Loucy (cell line): ENCODE results near the gene ROBO2.

Experiments
- EZH2phosphoT487 ChIP-seq: fragments of 200-600 bp; IDR thresholded peaks from 2 replicates; pipeline ENCODE4 v1.6.1; 2018; ENCODE audit warnings: antibody characterized with exemption, mild to moderate bottlenecking, moderate library complexity, borderline replicate concordance
- TF ChIP-seq, protein P1 (sequence below): fragments of 200-600 bp; sonication (generic); conservative IDR thresholded peaks from 2 replicates; pipeline ENCODE4 v1.5.1; 2014; ENCODE audit warnings: mild to moderate bottlenecking, antibody characterized with exemption, low read length

DNA sequence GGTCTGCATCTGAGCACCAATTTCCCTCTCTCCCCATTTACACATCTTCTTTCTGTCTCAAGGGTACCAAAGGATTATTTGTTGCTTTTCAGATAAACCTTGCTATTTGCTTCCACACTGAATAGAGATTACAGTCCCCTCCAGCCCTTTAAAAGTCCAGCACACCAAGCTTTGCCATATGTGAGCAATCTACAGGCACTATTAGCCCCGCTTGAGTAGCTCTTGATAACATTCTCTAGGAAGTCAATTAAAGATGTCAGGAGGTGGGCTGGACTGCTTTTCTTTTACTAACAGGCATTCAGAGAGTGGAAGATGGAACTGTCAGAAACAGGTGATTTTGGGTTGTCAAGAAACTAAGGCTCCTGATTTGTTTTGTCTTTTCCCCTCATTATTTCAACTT, 417.0 kb downstream of the ROBO2 start:
- TF ChIP-seq, protein P1, sequence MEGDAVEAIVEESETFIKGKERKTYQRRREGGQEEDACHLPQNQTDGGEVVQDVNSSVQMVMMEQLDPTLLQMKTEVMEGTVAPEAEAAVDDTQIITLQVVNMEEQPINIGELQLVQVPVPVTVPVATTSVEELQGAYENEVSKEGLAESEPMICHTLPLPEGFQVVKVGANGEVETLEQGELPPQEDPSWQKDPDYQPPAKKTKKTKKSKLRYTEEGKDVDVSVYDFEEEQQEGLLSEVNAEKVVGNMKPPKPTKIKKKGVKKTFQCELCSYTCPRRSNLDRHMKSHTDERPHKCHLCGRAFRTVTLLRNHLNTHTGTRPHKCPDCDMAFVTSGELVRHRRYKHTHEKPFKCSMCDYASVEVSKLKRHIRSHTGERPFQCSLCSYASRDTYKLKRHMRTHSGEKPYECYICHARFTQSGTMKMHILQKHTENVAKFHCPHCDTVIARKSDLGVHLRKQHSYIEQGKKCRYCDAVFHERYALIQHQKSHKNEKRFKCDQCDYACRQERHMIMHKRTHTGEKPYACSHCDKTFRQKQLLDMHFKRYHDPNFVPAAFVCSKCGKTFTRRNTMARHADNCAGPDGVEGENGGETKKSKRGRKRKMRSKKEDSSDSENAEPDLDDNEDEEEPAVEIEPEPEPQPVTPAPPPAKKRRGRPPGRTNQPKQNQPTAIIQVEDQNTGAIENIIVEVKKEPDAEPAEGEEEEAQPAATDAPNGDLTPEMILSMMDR, result no peak
- no peak for TF ChIP-seq EZH2phosphoT487
